ENCODE results near the gene ZNF318.
"Not testable (repeated sequence)": the region's sequence is repeated elsewhere in the genome, so short reads cannot be mapped to it uniquely, and the experiment has no call there.

The ZNF318 gene

DNA sequence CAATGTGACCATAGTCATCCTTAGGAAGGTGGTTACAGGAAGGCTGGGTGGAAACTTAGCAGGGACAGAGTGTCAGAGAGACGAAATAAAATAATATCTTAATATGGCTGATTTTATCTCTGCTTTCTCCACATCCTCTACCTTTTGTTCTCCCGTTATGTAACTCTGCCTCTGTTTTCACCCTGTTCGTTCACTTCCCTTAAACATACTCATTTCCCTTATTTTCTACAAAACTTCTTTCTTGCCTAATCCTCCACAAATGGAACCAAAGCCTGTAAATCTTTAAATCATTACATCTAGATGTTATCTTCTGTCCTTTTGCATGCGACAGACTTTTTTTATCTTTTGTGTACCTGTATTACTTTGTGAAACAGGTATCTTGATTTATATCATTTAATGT is 37.6 kb downstream of the ZNF318 start:
- no peak for FAIRE-seq

DNA sequence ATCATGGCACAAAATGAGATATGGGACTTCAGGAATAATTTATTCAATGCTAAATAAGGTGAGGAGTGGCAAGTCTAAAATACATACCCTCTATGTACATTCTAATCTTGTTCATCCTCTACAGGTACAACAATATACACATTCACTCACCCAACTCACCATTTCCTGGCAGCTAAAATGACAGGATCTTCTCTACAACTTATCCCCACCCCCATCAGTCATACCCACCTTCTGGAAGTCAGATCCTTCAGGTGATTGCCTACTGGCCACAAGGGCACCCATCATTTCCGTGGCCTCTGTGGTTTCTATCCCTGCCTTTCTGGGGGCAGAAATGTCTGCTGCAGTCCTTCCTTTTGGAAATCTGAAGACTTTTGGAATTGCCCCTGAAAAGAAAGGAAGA is 38.0 kb downstream of the ZNF318 start:
- no peak for FAIRE-seq

DNA sequence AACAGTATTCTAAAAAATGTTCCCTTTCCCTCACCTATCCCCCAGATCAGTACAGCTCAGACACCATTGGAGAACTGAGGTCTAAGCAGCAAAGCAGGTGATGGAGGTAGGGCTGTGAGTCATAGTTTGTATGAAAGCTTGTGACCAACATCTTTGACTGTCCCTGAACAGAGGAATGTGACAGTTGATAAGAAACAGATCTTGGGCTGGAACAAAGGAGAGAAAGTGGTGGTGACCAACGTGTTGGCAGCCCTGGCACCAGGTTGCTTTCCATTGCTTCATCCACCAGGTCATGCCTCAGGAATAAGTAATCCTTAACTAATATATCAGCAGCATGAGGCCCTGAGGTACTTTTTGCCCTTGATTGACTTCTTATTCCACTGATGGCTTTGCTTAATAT is 40.9 kb downstream of the ZNF318 start:
- FAIRE-seq, result no peak

DNA sequence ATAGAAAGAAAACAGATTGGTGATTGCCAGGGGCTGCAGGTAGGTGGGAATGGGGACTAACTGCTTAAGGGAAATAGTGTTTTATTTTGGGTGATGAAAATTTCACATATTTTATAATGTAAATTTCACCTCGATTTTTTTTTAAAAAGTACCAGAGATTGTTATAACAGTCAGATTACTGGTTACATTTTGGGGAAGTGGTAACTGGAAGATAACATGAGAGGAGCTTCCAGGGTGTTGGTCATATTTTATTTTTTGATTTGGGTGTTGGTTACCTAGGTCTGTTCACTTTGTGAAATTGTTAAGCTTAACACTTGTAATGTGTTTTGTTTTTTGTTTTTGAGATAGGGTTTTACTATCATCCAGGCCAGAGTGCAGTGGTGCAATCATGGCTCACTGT is 43.6 kb downstream of the ZNF318 start:
- FAIRE-seq, result no peak

DNA sequence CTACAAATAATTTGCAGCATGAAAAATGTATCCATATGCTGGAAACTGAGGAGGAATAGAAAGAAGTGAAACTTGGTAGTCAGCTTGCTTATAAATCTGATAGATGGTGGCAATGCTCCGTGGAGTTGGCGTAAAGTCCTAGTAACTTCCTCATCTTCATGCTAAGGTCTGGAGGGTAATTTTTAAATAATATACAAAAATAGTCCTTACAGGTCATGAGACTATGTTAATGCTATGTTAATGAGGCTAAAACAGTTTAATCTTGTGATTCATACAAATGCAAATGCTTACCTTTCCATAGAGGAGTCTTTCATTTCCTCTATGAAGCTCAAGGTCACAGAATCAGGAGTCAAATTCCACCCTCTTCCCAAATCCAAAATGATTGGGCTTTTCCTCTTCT is 51.4 kb downstream of the ZNF318 start:
- no peak for FAIRE-seq

DNA sequence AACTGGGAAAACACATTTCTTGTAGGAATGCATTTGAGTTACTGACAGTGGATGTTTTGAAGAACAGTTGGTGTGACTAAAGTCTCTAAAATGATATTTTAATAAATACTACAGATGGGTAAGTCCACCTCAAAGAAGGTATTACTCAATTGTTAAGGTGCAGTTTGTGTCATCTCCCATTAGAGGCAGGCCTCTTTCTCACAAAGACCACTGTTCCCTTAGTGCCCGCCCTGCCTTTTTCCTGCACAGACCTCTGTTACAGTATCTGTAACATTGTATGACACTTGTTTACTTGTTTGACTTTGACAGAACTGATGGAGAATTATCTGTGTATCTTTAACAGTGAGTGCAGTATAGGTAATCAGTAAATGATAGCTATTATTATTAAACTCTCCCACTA is 55.6 kb downstream of the ZNF318 start:
- FAIRE-seq, result no peak

DNA sequence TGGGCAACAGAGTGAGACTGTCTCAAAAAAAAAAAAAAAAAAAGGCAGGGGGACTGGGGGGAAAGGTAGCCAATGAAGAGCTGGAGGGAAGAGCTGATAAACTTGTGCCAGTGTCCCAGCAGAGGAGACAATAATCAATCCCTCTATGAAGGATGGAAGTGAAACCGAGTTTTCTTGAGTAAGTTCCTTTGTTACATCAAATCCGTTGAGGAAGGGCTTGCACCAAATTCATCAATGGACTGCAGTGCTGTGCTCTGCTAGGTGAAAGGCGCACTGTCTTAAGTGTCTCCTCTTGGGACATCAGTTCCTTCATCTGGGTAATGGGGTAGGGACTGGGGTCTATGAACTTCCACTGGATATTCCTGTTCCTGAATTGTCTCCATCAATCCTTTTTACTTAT is 57.8 kb downstream of the ZNF318 start:
- FAIRE-seq, result no peak

DNA sequence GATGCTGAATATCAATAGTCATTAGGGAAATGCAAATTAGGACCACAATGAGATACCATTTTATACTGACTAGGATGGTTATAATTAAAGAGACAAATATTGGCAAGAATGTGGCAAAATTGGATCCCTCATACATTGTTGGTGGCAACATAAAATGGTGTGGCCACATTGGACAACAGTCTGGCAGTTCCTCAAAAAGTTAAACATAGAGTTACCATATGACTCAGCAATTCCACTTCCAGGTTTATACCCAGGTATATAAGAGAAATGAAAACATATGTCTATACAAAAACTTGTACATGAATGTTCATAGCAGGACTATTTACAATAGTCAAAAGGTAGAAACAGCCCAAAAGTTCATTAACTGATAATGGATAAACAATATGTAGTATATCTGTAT is 58.8 kb downstream of the ZNF318 start:
- no peak for FAIRE-seq

DNA sequence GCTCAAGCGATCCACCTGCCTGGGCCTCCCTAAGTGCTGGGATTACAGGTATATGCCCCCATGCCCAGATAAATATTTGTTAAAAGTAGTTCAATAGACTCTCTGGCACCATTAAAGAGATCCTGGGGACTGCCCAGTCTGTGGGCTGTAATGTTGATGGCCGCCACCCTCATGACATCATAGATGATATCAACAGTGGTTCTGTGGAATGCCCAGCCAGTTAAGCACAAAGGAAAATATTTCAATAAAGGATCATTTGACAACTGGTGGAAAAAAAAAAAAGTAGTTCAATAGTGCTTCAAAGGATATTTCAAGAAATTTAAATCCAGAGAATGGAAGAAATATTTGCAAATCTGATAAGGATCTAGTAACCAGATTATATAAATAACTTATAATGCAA is 59.3 kb downstream of the ZNF318 start:
- FAIRE-seq, result no peak

DNA sequence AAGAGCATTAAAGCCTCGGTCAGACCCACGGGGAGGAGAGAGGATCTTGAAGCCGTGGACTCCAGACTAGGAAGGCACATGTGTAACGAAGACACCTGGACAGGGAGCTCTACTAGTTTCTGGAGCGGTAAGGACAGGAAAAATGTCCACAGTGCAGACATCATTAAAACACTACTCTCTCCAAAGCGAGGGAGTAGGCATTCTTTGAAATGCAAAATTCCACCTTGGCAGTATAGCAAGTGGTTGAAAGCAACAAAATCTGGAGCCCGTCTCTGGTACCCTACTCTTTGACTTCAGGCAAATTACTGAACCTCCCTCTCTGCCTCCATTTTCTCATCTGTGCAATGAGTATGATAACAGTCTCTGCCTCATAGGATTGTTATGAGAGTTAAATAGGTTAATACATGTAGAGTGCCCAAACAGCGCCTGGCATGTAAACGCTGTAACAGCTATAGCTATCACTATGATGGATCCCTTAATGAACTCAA is 60.4 kb downstream of the ZNF318 start:
- no peak for FAIRE-seq

DNA sequence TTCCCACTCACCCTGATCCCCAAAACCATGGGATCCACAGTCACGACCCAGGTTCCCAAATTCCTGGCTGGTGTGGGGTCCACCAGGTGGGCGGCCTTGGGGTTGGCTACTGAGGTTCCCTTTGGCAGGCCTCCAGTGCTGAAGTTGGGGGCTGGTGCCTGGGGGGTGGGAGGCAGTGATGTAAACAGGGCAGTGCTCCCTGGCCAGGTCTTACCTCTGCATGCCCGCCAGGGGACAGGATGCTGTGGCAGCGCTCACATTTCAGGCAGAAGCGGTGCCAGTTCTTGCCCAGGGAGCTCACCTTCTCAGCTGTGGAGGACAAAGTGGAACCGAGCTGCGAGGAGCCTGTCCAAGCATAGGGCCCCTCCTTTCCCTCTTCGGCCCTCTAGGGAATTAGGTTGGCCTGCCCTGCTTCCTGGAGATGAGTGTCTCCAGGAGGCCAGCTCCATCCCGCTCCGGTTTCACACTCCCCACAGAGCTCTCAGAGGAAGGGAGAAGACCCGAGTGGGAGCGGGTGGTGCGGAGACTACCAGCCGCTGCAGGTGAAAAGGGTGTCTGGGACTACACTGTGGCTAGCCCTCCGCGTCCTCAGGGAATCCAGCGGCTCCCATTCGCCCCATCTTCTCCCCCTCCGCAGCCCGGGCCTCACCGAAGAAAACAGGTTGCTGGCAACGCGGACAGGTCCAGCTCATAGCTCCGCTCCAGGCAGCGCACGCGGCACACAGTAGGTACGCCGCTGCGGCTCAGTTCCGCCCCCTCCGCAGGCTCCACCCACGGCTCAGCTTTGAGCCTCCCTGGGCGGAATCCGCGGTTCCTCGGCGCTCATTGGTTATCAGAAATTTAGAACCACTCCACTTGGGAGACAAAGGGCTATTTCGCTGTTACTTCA is 61.1 kb downstream of the ZNF318 start, which contains the start of gene CRIP3:
Gene CRIP3, minus strand, starts transcription at position 726 of the 889 bp plus-strand sequence. Its CDS starts 34 bp downstream, at position 692.
- no peak for FAIRE-seq

DNA sequence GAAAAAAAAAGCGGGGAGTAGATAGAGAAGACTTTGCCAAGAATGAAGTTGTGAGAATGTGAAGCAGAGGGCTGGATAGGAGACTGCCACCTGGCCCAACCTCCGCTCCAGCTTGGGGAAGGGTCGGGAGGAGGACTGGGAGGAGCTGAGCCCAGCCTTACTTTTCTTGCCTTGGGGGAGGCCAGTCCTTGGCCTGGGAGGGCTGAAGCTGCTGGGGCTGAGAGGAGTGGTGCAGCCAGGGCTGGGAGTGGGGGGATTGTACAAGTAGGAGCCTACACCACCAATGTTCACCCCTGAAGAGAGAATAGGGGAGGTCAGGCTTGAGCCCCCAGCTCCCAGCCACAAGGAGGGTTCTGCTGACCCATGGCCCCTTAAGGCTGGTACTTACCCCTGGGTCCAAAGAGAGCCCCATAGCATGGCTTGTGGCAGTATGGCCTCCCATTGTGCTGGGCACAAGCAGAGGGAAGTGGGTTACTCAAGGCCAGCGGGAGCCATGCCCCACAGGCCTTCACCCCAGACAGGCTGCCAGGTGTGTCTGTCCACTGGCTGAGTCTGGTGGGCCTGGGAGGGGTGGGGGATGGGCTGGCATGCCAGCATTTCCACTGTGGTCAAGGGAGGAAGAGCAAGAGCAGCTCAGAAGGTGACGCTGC is 61.9 kb downstream of the ZNF318 start:
- FAIRE-seq, result no peak

DNA sequence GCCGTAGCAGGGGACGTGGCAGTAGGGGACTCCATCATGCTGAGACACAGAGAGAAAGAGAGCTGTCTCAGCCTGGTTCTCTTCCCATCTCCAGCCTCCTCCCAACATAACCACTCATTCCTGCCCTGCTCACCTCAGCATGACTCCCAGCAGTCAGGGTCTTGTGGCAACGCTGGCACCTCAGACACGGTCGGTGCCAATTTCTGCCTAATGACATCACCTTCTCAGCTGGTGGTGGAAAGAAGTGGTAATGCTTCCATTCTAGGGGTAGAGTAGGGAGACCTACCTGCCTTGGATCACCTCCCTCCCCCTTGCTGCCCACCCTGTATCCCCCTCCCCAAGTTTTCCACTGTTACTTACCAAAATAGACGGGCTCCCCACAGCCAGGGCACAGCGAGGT is 63.4 kb downstream of the ZNF318 start:
- FAIRE-seq, result no peak

DNA sequence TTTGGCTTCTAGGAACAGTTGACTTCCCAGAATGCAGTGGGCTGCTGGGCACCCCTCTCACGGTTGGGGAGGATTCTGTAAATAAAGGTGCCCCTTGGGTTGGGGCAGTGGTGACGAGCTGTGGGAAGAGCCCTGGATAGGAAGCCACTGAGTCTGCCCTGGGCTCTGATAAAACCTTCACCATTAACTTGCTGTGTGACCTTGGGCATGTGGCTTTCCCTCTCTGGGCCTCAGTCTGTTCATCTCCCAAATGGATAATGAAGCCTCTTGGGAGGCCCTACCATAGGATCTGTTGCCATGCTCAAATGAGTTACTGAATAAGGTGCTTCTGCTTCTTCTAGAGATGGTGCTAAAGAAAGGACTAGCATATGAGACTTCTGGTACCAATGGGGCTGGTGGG is 64.6 kb downstream of the ZNF318 start:
- no peak for FAIRE-seq

DNA sequence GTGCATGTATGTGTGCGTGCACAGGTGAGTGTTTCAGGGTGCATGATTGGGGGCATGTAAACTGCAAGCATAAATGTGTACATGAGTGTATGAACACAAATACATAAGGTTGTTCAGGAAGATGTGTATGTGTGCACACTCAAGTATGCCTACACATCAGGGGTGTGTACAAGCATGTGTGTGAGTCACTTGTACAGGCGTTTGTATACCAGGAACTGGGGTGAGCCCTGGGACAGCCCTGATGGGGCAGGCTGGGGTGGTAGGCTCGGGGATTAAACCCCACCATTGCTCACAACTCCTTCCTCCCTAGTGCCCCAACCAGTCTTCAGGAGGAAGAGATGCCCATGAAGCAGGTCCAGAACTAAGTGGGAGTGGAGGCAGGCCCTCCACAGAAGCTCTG is 65.1 kb downstream of the ZNF318 start:
- FAIRE-seq, result no peak

DNA sequence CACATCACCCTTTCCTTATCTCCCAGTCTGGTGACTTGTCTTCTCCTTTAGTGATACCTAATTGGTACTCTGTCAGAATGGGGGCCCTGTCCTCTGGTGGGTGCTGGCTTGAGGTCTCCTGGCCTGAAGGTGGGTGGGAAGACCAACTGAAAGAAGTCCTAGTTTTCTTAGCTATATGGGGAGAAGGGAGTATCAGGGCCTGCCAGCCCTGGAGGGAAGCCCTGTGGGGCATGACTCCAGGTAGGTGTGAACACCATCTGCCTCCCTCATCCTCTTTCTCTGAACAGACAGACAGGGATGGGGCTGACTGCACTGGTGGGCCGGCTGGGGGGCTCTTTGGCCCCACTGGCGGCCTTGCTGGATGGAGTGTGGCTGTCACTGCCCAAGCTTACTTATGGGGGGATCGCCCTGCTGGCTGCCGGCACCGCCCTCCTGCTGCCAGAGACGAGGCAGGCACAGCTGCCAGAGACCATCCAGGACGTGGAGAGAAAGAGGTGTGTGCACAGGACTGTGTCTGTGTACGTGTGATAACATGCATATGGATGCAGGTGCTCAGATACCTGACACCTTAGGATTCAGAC is 65.6 kb downstream of the ZNF318 start:
- FAIRE-seq, result no peak

DNA sequence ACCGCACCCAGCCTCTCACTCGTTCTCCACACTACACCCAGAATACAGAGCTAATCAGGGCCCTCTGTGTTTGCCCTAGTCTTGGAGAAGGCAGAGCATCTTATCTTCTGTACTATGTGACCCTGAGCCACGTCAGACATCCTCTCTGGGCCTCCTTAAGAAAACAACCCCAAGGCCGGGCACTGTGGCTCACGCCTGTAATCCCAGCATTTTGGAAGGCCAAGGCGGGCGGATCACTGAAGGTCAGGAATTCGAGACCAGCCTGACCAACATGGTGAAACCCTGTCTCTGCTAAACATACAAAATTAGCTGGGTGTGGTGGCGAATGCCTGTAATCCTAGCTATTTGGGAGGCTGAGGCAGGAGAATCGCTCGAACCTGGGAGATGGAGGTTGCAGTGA is 66.4 kb downstream of the ZNF318 start:
- FAIRE-seq, result not testable (repeated sequence)

DNA sequence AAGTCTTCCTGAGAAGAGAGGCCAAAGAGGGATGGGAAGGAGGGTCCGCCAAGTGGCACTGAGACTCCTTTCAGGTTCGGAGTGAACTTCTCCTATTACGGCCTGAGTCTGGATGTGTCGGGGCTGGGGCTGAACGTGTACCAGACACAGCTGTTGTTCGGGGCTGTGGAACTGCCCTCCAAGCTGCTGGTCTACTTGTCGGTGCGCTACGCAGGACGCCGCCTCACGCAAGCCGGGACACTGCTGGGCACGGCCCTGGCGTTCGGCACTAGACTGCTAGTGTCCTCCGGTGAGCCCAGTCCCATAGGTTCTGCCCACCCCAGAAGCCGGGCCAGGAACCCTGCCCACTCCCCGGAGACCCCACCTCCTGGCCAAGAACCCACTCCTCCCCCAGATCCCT is 67.3 kb downstream of the ZNF318 start:
- FAIRE-seq, result no peak

DNA sequence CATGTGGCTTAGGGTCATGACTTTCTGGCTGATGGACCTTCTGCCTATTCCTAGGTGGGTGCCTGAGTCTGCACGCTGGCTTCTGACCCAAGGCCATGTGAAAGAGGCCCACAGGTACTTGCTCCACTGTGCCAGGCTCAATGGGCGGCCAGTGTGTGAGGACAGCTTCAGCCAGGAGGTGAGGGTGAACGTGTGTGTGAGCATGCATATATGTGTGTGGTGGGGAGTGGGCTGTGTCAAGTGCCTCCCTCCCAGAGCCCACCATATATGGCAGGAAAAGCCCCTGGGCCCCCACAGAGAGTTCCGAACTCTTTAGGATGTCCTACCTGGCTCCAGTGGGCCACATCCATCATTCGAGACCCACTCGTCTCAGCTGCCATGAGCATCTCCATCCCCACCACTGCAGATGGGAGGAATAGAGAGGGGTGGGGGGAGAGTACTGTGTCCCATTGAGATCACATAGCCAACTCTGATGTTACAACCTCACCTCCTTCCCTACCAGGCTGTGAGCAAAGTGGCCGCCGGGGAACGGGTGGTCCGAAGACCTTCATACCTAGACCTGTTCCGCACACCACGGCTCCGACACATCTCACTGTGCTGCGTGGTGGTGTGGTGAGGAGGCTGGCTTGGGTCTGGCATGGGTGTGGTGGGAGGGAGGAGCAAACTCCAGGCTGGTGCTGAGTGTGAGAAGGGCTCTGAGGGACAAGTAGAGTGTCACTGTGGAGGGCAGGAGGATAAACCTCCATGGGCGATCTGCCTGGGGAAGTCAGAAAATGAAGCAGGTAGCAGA is 68.2 kb downstream of the ZNF318 start:
- no peak for FAIRE-seq

DNA sequence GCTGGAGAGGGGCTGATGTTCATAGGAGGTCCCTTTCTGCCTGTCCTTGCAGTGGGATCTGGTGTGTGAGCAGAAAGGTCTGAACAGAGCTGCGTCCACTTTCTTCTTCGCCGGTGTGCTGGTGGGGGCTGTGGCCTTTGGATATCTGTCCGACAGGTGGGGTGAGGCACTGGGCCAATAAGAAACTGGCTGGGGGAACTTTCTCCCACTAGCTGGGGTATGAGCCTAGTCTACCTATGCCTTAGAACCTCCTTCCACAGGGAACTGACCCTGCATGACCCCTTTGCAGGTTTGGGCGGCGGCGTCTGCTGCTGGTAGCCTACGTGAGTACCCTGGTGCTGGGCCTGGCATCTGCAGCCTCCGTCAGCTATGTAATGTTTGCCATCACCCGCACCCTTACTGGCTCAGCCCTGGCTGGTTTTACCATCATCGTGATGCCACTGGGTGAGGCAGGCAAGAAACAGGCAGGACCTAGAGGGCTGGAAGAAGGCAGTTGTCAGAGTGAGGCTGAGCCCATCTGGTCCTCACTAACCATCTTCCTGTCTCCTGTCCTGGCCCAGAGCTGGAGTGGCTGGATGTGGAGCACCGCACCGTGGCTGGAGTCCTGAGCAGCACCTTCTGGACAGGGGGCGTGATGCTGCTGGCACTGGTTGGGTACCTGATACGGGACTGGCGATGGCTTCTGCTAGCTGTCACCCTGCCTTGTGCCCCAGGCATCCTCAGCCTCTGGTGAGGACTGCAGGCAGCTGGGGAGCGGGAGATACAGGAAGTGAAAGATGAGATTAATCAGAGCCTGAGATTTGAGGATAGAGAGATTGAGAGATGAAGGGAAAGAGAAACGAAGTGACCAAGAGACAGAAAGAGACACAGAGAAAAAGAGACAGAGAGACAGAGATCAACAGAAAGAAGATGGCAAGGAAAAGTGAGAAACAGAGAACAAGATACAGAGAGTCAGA is 69.8 kb downstream of the ZNF318 start:
- FAIRE-seq, result no peak

DNA sequence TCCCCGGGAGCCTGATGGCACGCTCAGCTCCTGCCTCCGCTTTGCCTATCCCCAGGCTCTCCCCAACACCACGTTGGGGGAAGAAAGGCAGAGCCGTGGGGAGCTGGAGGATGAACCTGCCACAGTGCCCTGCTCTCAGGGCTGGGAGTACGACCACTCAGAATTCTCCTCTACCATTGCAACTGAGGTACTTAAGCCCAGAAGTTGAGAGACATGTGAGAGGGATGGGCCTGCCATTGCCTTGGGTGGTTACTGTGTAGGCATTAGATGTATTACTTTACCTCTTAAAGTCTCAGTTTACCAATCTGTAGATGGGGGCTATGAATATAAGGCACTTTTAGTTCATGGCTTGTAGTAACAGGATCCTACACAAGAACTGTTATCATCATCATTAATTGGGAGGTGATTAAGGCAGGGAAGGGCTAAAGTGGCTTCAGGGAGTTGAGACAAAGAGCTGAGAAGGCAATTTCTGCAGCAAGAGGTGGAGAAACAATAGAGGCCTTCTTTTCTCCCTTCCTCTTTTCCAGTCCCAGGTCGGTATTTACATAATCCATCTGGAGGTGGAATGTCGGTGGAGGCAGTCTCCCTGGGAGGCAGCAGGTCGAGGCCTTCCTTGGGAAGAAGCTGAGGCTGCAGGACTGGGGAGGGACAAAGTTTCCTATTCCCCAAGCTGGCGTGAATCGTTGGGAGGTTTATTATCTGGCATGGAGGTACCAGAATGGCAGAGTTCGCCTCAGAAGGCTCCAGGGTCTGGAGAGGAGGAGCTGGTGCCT is 70.7 kb downstream of the ZNF318 start:
- FAIRE-seq, result no peak

All from G401.6 (cell line).